ENCODE data around the gene NUDT14.

- TF ChIP-seq CTCF (IDR thresholded peaks at IDR 0.05) (no peak), POLR2A (IDR thresholded peaks at IDR 0.05) (no peak)
These were observed 36.3 kb downstream of the NUDT14 start for GRCh38 chr14:105144666-105145380.
